ENCODE measurements around the gene NMT2. TPM values are rescaled to one million over a fixed set of nuclear protein-coding genes. Genes with fewer than 3 reads are reported as not detected.

The NMT2 gene
- total and polyA plus RNA-seq, 10 of the 15 experiments (the other 5 are each of a cell fraction or from before 2014, with no cell fraction given) = 4.9 to 12.0 (median 9.2) TPM

- TF ChIP-seq ZBTB11 (CRISPR knock-in tag; IDR thresholded peaks at IDR 0.05) = peak; percentile 60; the same call in 1 of the 2 replicates
- TF ChIP-seq ZBTB33 (IDR thresholded peaks at IDR 0.05) = no peak
- no peak for TF ChIP-seq ZZZ3 (IDR thresholded peaks at IDR 0.05; ENCODE audit: control insufficient read depth, insufficient read length, low read depth)
- no peak for TF ChIP-seq ZNF622 (IDR thresholded peaks at IDR 0.05)
- TF ChIP-seq ETV6 (conservative IDR thresholded peaks at IDR 0.05 in 1 of 2, IDR thresholded peaks at IDR 0.05 in 1 of 2; ENCODE audit: borderline replicate concordance in 1 of 2, low read depth in 1 of 2) = peak in 1 of 2 experiments; percentile 93; a peak in 2 of 4 replicates
- peak; percentile 34 for TF ChIP-seq KLF5 (IDR thresholded peaks at IDR 0.05; ENCODE audit: partially characterized antibody)
- peak; percentile 72 for TF ChIP-seq SIN3A (IDR thresholded peaks at IDR 0.05; ENCODE audit: low read depth, low read length)
- TF ChIP-seq ATF3 (IDR thresholded peaks at IDR 0.05; ENCODE audit: borderline replicate concordance, extremely low read depth, low read depth, low read length) = no peak; the same call in 1 of the 2 replicates
- no peak for TF ChIP-seq IRF3 (IDR thresholded peaks at IDR 0.05)
- TF ChIP-seq DPF2 (IDR thresholded peaks at IDR 0.05) = peak; percentile 86
- TF ChIP-seq ESRRA (IDR thresholded peaks at IDR 0.05; ENCODE audit: low read length) = 0 out of 2 replicates have a peak, but pooled peaks have one; percentile 52
- TF ChIP-seq CREB1 (IDR thresholded peaks at IDR 0.05; ENCODE audit: low read depth) = peak; percentile 70; the same call in 1 of the 2 replicates
- TF ChIP-seq ZNF687 (IDR thresholded peaks at IDR 0.05) = peak; percentile 91
- TF ChIP-seq MXI1 (IDR thresholded peaks at IDR 0.05; ENCODE audit: low read depth, low read length) = peak; percentile 79
- TF ChIP-seq PAX8 (IDR thresholded peaks at IDR 0.05) = no peak
- peak; percentile 88 for TF ChIP-seq NRF1 (conservative IDR thresholded peaks at IDR 0.05; ENCODE audit: low read depth, low read length)
- TF ChIP-seq NBN (IDR thresholded peaks at IDR 0.05) = 0 out of 2 replicates have a peak, but pooled peaks have one; percentile 60
- TF ChIP-seq FOXK2 (IDR thresholded peaks at IDR 0.05) = 0 out of 2 replicates have a peak, but pooled peaks have one; percentile 48
Measured at GRCh38 chr10:15097011-15097812, 71.3 kb downstream of the NMT2 start, which contains the start of gene RPP38 (continued).

All from GM12878 (cell line).